Transverse colon (tissue), 4 donors: Measurements from ENCODE around the gene CDKL4. TPM values are rescaled to one million over a fixed set of nuclear protein-coding genes. Genes with fewer than 3 reads are reported as not detected.
"Not testable (repeated sequence)": the region's sequence is repeated elsewhere in the genome, so short reads cannot be mapped to it uniquely, and the experiment has no call there.

Experiments
- DNase-seq: peaks from one replicate; pipeline ENCODE4 v3.0.0-alpha.2; 2019
- H3K27ac ChIP-seq, 4 donors: fragments of 200-600 bp; sonication (generic); 2 replicates each; pipeline ENCODE4 v1.5.1; 2016 to 2018; ENCODE audit warnings: inconsistent platforms in 4 of 4
- H3K27me3 ChIP-seq: fragments of 200-600 bp; sonication (generic); 2 replicates; pipeline ENCODE4 v1.5.1; 2017; ENCODE audit warnings: inconsistent platforms
- H3K36me3 ChIP-seq, 4 donors: fragments of 200-600 bp; sonication (generic); 2 replicates each; pipeline ENCODE4 v1.5.1; 2017 to 2019; ENCODE audit warnings: inconsistent platforms in 4 of 4
- H3K4me1 ChIP-seq, 4 donors: fragments of 200-600 bp; sonication (generic); 2 replicates each; pipeline ENCODE4 v1.5.1; 2017 to 2020; ENCODE audit warnings: inconsistent platforms in 4 of 4
- H3K4me3 ChIP-seq, 4 donors: fragments of 200-600 bp; sonication (generic); 1 replicate in 1 of 4; 2 replicates in 3 of 4; pipeline versions ENCODE4 v1.5.1 to v1.6.1; 2017 to 2019; ENCODE audit warnings: inconsistent platforms in 4 of 4
- H3K9me3 ChIP-seq, 2 donors: fragments of 200-600 bp; sonication (generic); 2 replicates each; pipeline ENCODE4 v1.5.1; 2017 to 2019; ENCODE audit warnings: inconsistent platforms in 2 of 2
- EP300 ChIP-seq: sonication (generic); formaldehyde crosslinking; IDR thresholded peaks from one replicate; pipeline ENCODE4 v1.6.1; 2017; ENCODE audit warnings: antibody characterized with exemption, low read depth
- POLR2A ChIP-seq: fragments of 450-650 bp; IDR thresholded peaks from one replicate; pipeline ENCODE4 v1.6.1; 2016; ENCODE audit warnings: antibody characterized with exemption, mild to moderate bottlenecking, moderate library complexity
- POLR2AphosphoS5 ChIP-seq, 3 donors: sonication (generic); formaldehyde crosslinking; IDR thresholded peaks; one replicate each; pipeline ENCODE4 v1.6.1; 2016; ENCODE audit warnings: antibody characterized with exemption in 3 of 3
- WGBS, 2 donors: methylation state at CpG; one replicate each; pipeline ENCODE4 v1.1.5; 2018; ENCODE audit warnings: low coverage in 1 of 2; 5-methylcytosine and 5-hydroxymethylcytosine counted together
- in situ Hi-C, 4 donors: fragments of 200-750 bp; cut with MboI; loops; one replicate each; pipeline versions ENCODE4 v1.15.0 to v1.15.1; 2017; ENCODE audit warnings: low sequenced_read_pairs in 3 of 4, low pct_ligation_motif_present in 1 of 4, low pct_unique_long_range_greater_than_20kb in 1 of 4
- intact Hi-C: fragments of 100-400 bp; cut with DNase I; formaldehyde crosslinking; loops from one replicate; pipeline ENCODE4 v1.15.1; 2023; ENCODE audit warnings: low total_unique reads
- total RNA-seq, 4 donors: library from RNA; depleted of rRNA; stranded (reverse); fragments of >200 nt; gene quantifications; one replicate each; pipeline ENCODE4 v1.1.0, GENCODE V29; 2016
- TF ChIP-seq, protein P1 (sequence below), 5 experiments: fragments of 200-600 bp in 3 of 5; fragments of 450-650 bp in 2 of 5; sonication (generic) in 3 of 5; IDR thresholded peaks; 1 replicate in 2 of 5; 2 replicates in 3 of 5; pipeline ENCODE4 v1.5.1; 2016 to 2017; ENCODE audit warnings: antibody characterized with exemption in 5 of 5, inconsistent platforms in 3 of 5, mild to moderate bottlenecking in 2 of 5, moderate library complexity in 1 of 5

The CDKL4 gene
- total RNA-seq, 4 donors from 2014 or later = 0.79 to 1.5 TPM; not detected in 2

DNA sequence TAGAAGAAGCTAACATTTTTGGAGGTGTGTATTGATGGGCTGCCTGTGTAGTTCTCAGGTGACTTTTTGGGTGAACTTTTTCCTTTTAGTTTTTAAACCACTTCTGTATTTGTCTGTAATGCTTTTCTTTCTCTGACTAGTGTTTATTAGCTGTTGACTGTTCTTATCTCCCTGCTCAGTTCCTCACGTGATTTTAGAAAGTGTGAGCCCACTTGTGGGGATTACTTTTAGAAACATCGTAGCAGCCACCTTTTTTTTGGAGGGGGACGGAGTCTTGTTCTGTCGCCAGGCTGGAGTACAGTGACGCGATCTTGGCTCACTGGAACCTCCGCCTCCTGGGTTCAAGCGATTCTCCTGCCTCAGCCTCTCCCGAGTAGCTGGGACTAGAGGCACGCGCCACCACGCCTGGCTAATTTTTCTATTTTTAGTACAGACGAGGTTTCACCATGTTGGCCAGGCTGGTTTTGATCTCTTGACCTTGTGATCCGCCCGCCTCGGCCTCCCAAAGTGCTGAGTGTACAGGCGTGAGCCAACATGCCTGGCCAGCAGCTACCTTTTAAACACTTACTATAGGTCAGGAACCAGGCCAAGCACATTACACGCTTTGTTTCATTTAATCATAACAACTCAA is 9.2 kb upstream of the CDKL4 start:
- H3K36me3 ChIP-seq = peaks cover 0 to 41% (median 15%) of the 10 kb centered on the region in 4 donors
- in situ Hi-C loops = no loop called here
- WGBS, 2 donors = 90% methylated on average over 11 to 18 of the region's 18 CpGs

DNA sequence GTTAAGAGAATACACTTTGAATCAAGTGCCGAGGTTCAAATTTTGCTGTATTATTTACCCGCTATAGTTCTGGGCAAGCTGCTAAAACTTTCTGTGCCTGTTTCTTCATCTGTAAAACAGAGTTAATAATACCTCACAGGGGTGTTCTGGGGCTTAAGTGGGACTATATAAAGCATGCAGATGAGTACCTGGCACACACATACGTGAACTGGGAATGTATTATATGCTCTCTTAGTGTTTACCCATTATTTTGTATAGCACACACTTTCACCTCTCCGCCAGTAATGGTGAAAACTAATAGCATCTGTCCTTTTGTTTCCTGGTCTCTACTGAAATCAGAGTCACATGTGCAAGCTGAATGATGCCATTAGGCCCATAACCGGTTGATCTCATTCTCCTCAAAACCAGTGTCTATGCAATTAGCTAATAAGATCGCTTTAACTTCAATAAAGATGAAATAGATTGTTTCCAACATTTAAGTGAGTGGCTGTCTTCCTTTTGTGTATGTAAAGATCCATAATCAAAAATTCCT is 3.8 kb upstream of the CDKL4 start:
- Histone ChIP-seq H3K4me1 (no peaks in the 10 kb centered on the region), H3K36me3 (peaks cover 0 to 18% (median 8%) of the 10 kb centered on the region in 4 donors), H3K27me3 (no peaks in the 10 kb centered on the region), H3K27ac (no peak overlapping the region), H3K9me3 (no peaks in the 10 kb centered on the region), H3K4me3 (no peak overlapping the region)
- in situ Hi-C loops = no loop called here
- TF ChIP-seq, protein P1, sequence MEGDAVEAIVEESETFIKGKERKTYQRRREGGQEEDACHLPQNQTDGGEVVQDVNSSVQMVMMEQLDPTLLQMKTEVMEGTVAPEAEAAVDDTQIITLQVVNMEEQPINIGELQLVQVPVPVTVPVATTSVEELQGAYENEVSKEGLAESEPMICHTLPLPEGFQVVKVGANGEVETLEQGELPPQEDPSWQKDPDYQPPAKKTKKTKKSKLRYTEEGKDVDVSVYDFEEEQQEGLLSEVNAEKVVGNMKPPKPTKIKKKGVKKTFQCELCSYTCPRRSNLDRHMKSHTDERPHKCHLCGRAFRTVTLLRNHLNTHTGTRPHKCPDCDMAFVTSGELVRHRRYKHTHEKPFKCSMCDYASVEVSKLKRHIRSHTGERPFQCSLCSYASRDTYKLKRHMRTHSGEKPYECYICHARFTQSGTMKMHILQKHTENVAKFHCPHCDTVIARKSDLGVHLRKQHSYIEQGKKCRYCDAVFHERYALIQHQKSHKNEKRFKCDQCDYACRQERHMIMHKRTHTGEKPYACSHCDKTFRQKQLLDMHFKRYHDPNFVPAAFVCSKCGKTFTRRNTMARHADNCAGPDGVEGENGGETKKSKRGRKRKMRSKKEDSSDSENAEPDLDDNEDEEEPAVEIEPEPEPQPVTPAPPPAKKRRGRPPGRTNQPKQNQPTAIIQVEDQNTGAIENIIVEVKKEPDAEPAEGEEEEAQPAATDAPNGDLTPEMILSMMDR (IDR thresholded peaks at IDR 0.05) = no peak
- no peak for TF ChIP-seq POLR2AphosphoS5 (IDR thresholded peaks at IDR 0.05)
- TF ChIP-seq EP300 = no peak
- TF ChIP-seq POLR2A = no peak
- intact Hi-C loops = no loop called here
- whole genome bisulfite sequencing, 2 donors = 79 to 90% methylated on average over 3 to 6 of the region's 6 CpGs
- no peak for DNase-seq

More for the DNA sequence above, 9.2 kb upstream of the CDKL4 start:
- DNase-seq = no peak
- H3K4me3 ChIP-seq = no peak overlapping the region
- intact Hi-C loops = no loop called here
- no peaks in the 10 kb centered on the region for H3K27me3 ChIP-seq
- TF ChIP-seq POLR2AphosphoS5 (IDR thresholded peaks at IDR 0.05) = no peak
- TF ChIP-seq, protein P1 (IDR thresholded peaks at IDR 0.05) = no peak
- no peak for TF ChIP-seq POLR2A
- TF ChIP-seq EP300 = no peak
- no peaks in the 10 kb centered on the region for H3K4me1 ChIP-seq
- no peaks in the 10 kb centered on the region for H3K9me3 ChIP-seq
- no peak overlapping the region for H3K27ac ChIP-seq

DNA sequence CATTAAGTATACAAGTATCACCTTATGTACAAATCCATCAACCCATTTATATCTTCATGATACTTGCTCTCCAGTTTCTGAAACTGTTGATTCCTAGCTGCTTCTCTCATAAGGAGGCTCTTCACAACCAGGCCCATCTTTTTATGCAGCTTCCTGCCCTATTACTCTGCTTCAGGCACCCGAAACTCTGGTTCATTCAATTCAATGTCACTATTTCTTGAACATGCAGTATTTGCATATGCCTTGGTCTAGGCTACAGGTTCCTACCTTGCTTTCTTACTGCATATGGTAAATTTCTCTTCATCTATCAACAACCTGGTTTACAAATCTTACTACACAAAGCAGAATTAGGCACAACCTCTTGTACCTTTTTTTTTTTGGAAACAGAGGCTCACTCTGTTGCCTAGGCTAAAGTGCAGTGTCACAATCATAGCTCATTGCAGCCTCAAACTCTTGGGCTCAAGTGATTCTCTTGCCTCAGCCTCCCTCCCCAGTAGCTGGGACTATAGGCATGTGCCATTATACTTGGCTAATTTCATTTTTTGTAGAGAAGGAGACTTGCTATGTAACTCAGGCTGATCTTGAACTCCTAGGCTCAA is 2.7 kb upstream of the CDKL4 start:
- H3K36me3 ChIP-seq = peaks cover 0 to 9% (median 3%) of the 10 kb centered on the region in 4 donors
- in situ Hi-C loops (no loop called here), intact Hi-C loops (no loop called here)
- no peak for DNase-seq
- H3K9me3 ChIP-seq = no peaks in the 10 kb centered on the region
- no peaks in the 10 kb centered on the region for H3K27me3 ChIP-seq
- 85 to 86% methylated on average over 1 of the region's 1 CpG for WGBS, 2 donors
- no peaks in the 10 kb centered on the region for H3K4me1 ChIP-seq
- H3K4me3 ChIP-seq = no peak overlapping the region
- TF ChIP-seq POLR2AphosphoS5 (IDR thresholded peaks at IDR 0.05) = no peak
- TF ChIP-seq EP300 = no peak
- TF ChIP-seq, protein P1 (IDR thresholded peaks at IDR 0.05) = no peak
- TF ChIP-seq POLR2A = no peak
- no peak overlapping the region for H3K27ac ChIP-seq

DNA sequence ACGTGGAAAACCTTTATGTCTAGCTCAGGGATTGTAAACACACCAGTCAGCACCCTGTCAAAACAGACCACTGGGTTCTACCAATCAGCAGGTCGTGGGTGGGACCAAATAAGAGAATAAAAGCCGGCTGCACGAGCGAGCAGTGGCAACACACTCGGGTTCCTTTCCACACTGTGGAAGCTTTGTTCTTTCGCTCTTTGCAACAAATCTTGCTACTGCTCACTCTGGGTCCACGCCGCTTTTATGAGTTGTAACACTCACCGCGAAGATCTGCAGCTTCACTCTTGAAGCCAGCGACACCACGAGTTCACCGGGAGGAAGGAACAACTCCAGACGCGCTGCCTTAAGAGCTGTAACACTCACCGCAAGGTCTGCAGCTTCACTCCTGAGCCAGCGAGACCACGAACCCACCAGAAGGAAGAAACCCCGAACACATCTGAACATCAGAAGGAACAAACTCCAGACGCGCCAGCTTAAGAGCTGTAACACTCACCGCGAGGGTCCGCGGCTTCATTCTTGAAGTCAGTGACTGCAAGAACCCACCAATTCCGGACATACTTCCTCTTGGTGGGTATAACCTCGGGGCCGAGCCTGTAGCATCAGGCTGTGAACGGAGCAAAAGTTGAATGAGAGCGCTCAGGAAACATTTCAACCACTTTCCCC is 1.3 kb upstream of the CDKL4 start:
- intact Hi-C loops, H3K36me3 ChIP-seq, in situ Hi-C loops, DNase-seq, H3K4me1 ChIP-seq, H3K27ac ChIP-seq, H3K9me3 ChIP-seq, H3K27me3 ChIP-seq: not testable (repeated sequence)
- WGBS, 2 donors = 77 to 93% methylated on average over 12 to 31 of the region's 31 CpGs
- H3K4me3 ChIP-seq = peak overlapping the region in 1 of 4 donors; percentile 14

DNA sequence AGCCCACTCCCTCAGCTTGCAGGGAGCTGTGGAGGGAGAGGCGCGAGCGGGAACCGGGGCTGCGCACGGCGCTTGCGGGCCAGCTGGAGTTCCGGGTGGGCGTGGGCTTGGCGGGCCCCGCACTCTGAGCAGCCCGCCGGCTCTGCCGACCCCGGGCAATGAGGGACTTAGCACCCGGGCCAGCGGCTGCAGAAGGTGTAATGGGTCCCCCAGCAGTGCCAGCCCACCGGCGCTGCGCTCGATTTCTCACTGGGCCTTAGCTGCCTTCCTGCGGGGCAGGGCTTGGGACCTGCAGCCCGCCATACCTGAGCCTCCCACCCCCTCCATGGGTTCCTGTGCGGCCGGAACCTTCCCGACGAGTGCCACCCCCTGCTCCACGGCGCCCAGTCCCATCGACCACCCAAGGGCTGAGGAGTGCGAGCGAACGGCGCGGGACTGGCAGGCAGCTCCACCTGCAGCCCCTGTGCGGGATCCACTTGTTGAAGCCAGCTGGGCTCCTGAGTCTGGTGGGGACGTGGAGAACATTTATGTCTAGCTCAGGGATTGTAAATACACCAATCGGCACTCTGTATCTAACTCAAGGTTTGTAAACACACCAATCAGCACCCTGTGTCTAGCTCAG is 582 bp upstream of the CDKL4 start:
- H3K36me3 ChIP-seq, H3K27ac ChIP-seq, DNase-seq, in situ Hi-C loops, H3K9me3 ChIP-seq, intact Hi-C loops, H3K4me1 ChIP-seq, H3K27me3 ChIP-seq: not testable (repeated sequence)
- 87% methylated on average over 33 of the region's 39 CpGs; no CpG with 5 or more reads in 1 of the 2 donors for WGBS, 2 donors
- peak overlapping the region in 1 of 4 donors; percentile 16 for H3K4me3 ChIP-seq
